IMR-90 (cell line): ENCODE results near the gene SMPDL3A. TPM values are rescaled to one million over a fixed set of nuclear protein-coding genes. Genes with fewer than 3 reads are reported as not detected.
"Not testable (repeated sequence)": the region's sequence is repeated elsewhere in the genome, so short reads cannot be mapped to it uniquely, and the experiment has no call there.

Experiments used
- ATAC-seq: fragments of 200-7000 bp; cut with Tn5 transposase; 2 replicates; pipeline ENCODE4 v1.9.1; 2020; ENCODE audit warnings: low read depth, mild to moderate bottlenecking, moderate library complexity
- BruUV-seq: library from RNA; stranded (reverse); fragments of 400-500 nt; replicated peaks from 2 replicates; lab custom pipeline; 2021; lab: Mats Ljungman, UMichigan
- CTCF ChIA-PET: fragments of 300-600 bp; formaldehyde crosslinking; extraction: SDS; loops from one replicate; lab custom pipeline; 2021; ENCODE audit warnings: antibody characterized with exemption; lab: Yijun Ruan, JAX
- POLR2A ChIA-PET: fragments of 300-600 bp; sonication (Branson Sonifier 250); formaldehyde crosslinking; loops from one replicate; lab custom pipeline; 2022; ENCODE audit warnings: antibody characterized with exemption; ENCODE audit not compliant: unreplicated experiment; lab: Charles Lee
- DNase-seq: peaks from one replicate; pipeline ENCODE4 v3.0.0; 2013
- H2AFZ ChIP-seq: replicated peaks from 2 replicates; pipeline ENCODE3; 2013; ENCODE audit warnings: low read length, mild to moderate bottlenecking; ENCODE audit not compliant: poor library complexity
- H2AK5ac ChIP-seq: 2 replicates; pipeline ENCODE4 v1.6.1; 2013; ENCODE audit warnings: low read depth, low read length, inconsistent platforms
- H2AK9ac ChIP-seq: replicated peaks from 2 replicates; pipeline ENCODE3; 2013; ENCODE audit warnings: mild to moderate bottlenecking, low read depth, low read length, moderate library complexity; ENCODE audit not compliant: poor library complexity
- H2BK120ac ChIP-seq: 2 replicates; pipeline ENCODE4 v1.6.1; 2013; ENCODE audit warnings: low read depth, low read length, inconsistent platforms
- H2BK15ac ChIP-seq: 3 replicates; pipeline ENCODE4 v1.6.1; 2013; ENCODE audit warnings: low read depth, low read length, inconsistent platforms
- H2BK20ac ChIP-seq: 2 replicates; pipeline ENCODE4 v1.6.1; 2013; ENCODE audit warnings: low read depth, mild to moderate bottlenecking, inconsistent platforms, low read length, moderate library complexity
- H2BK5ac ChIP-seq: 2 replicates; pipeline ENCODE4 v1.6.1; 2013; ENCODE audit warnings: mild to moderate bottlenecking, low read depth, low read length, inconsistent platforms; ENCODE audit not compliant: poor library complexity, severe bottlenecking
- H3K14ac ChIP-seq: replicated peaks from 2 replicates; pipeline ENCODE4 v1.6.1; 2013; ENCODE audit warnings: low read depth, low read length, inconsistent platforms
- H3K18ac ChIP-seq: 2 replicates; pipeline ENCODE4 v1.6.1; 2013; ENCODE audit warnings: low read depth, low read length, control low read depth
- H3K23ac ChIP-seq: 2 replicates; pipeline ENCODE4 v1.6.1; 2013; ENCODE audit warnings: low read depth, low read length, inconsistent platforms
- H3K27ac ChIP-seq: 2 replicates; pipeline ENCODE4 v1.5.1; 2013; ENCODE audit warnings: mild to moderate bottlenecking, control low read depth, low read length; ENCODE audit not compliant: insufficient read depth
- H3K27me3 ChIP-seq: 2 replicates; pipeline ENCODE4 v1.6.1; 2013; ENCODE audit warnings: low read length; ENCODE audit not compliant: control insufficient read depth, insufficient read depth
- H3K36me3 ChIP-seq: 2 replicates; pipeline ENCODE4 v1.6.1; 2013; ENCODE audit warnings: low read length, mixed read lengths; ENCODE audit not compliant: control insufficient read depth, insufficient read depth
- H3K4ac ChIP-seq: 2 replicates; pipeline ENCODE4 v1.6.1; 2013; ENCODE audit warnings: low read depth, low read length, inconsistent platforms
- H3K4me1 ChIP-seq: 2 replicates; pipeline ENCODE4 v1.6.1; 2013; ENCODE audit warnings: low read length, mixed read lengths; ENCODE audit not compliant: control insufficient read depth, insufficient read depth
- H3K4me2 ChIP-seq: 2 replicates; pipeline ENCODE4 v1.6.1; 2013; ENCODE audit warnings: low read depth, mild to moderate bottlenecking, control low read depth, low read length, moderate library complexity
- H3K4me3 ChIP-seq: 2 replicates; pipeline ENCODE4 v1.5.1; 2013; ENCODE audit warnings: low read depth, mild to moderate bottlenecking, control low read depth, low read length, moderate library complexity; ENCODE audit not compliant: insufficient read depth
- H3K56ac ChIP-seq: 2 replicates; pipeline ENCODE4 v1.6.1; 2013; ENCODE audit warnings: low read length, inconsistent platforms; ENCODE audit not compliant: insufficient read depth; ENCODE audit errors: extremely low read depth
- H3K79me1 ChIP-seq, 2 experiments: 2 replicates each; pipeline ENCODE4 v1.6.1; 2013; ENCODE audit warnings: low read length in 2 of 2, inconsistent platforms in 1 of 2, low read depth in 1 of 2
- H3K9ac ChIP-seq: 2 replicates; pipeline ENCODE4 v1.6.1; 2013; ENCODE audit warnings: low read depth, low read length, control low read depth
- H3K9me1 ChIP-seq: 2 replicates; pipeline ENCODE4 v1.6.1; 2013; ENCODE audit warnings: low read length, inconsistent platforms; ENCODE audit not compliant: insufficient read depth
- H3K9me3 ChIP-seq: 2 replicates; pipeline ENCODE4 v1.6.1; 2013; ENCODE audit warnings: low read length; ENCODE audit not compliant: control insufficient read depth, insufficient read depth
- H4K20me1 ChIP-seq: 2 replicates; pipeline ENCODE4 v1.6.1; 2013; ENCODE audit warnings: low read length, inconsistent platforms; ENCODE audit not compliant: insufficient read depth
- H4K5ac ChIP-seq: 2 replicates; pipeline ENCODE4 v1.6.1; 2013; ENCODE audit warnings: mild to moderate bottlenecking, low read depth, low read length, control low read depth
- H4K8ac ChIP-seq, 2 experiments: 2 replicates each; pipeline ENCODE4 v1.6.1; 2013; ENCODE audit warnings: low read depth in 2 of 2, low read length in 2 of 2, control low read depth in 1 of 2, inconsistent platforms in 1 of 2
- H4K91ac ChIP-seq: 2 replicates; pipeline ENCODE4 v1.6.1; 2013; ENCODE audit warnings: low read depth, low read length, inconsistent platforms; ENCODE audit not compliant: insufficient read depth
- CEBPB ChIP-seq: IDR thresholded peaks from 2 replicates; pipeline ENCODE4 v1.6.1; 2012; ENCODE audit warnings: low read depth, low read length, improper control_type of control experiment
- FOS ChIP-seq: fragments of 150-350 bp; IDR thresholded peaks from 2 replicates; pipeline ENCODE4 v1.6.1; 2016; ENCODE audit warnings: low read depth, low read length
- NFE2L2 ChIP-seq: fragments of 150-350 bp; IDR thresholded peaks from 2 replicates; pipeline ENCODE4 v1.6.1; 2016; ENCODE audit warnings: low read depth, mild to moderate bottlenecking, low read length
- RAD21 ChIP-seq: IDR thresholded peaks from 2 replicates; pipeline ENCODE4 v1.6.1; 2012; ENCODE audit warnings: low read length, improper control_type of control experiment
- RCOR1 ChIP-seq: IDR thresholded peaks from 2 replicates; pipeline ENCODE4 v1.6.1; 2012; ENCODE audit warnings: mild to moderate bottlenecking, low read length, improper control_type of control experiment; ENCODE audit not compliant: insufficient replicate concordance
- WGBS, 2 experiments: methylation state at CpG; one replicate each; pipeline versions ENCODE4 v1.1.5 to v1.1.7; 2013; ENCODE audit warnings: missing lambda C conversion rate in 2 of 2; ENCODE audit not compliant: insufficient read length in 1 of 2; ENCODE audit errors: extremely low coverage in 2 of 2; 5-methylcytosine and 5-hydroxymethylcytosine counted together
- dilution Hi-C: fragments of 300-500 bp; cut with HindIII; formaldehyde crosslinking; loops from one replicate; pipeline ENCODE4 v1.14.3; 2018; ENCODE audit warnings: low sequenced_read_pairs; ENCODE audit not compliant: unreplicated experiment
- in situ Hi-C: fragments of 300-500 bp; cut with MboI; formaldehyde crosslinking; loops from 3 replicates; pipeline ENCODE4 v1.14.3; 2019; ENCODE audit warnings: low sequenced_read_pairs, inconsistent platforms, mixed read lengths
- intact Hi-C: fragments of 100-400 bp; cut with micrococcal nuclease; formaldehyde crosslinking; loops from 2 replicates; pipeline ENCODE4 v1.10.0; 2022
- polyA plus RNA-seq, 3 experiments: library from polyadenylated mRNA; depleted of rRNA; stranded (reverse); fragments of >200 nt; gene quantifications; 2 replicates each; pipeline ENCODE4 v1.2.3, GENCODE V29; 2012; ENCODE audit warnings: low replicate concordance in 1 of 3
- total RNA-seq: library from RNA; depleted of rRNA; stranded (reverse); fragments of >200 nt; gene quantifications from 2 replicates; pipeline ENCODE4 v1.2.3, GENCODE V29; 2012
- TF ChIP-seq, protein P1 (sequence below): fragments of 150-350 bp; IDR thresholded peaks from 2 replicates; pipeline ENCODE4 v1.6.1; 2016; ENCODE audit warnings: low read depth, mild to moderate bottlenecking, low read length, moderate library complexity, borderline replicate concordance

The SMPDL3A gene
- total and polyA plus RNA-seq, 2 of the 4 experiments (the other 2 are of a cell fraction): 9.9 to 14.2 TPM

DNA sequence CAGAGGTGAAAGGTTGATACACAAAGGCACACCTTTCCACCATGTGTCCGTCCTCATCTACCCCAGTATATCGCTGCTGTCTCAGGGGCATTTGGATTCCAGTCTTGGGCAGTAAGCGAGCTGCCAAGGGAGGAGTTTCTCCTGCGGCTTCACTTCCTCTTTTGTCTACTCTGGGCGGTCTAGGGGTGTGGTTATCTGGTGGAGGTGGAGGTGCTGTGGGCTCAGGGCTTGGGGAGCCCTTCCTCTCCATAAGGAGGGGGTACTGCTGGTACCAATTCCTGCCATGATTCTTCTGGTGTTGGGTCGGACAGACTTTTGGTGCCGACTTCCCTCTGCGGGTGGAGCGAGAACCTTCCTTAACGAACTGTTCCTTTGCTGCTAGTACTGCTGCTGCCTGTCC, 41.5 kb upstream of the SMPDL3A start:
- no peak overlapping the region for H3K18ac ChIP-seq
- TF ChIP-seq FOS: no peak
- TF ChIP-seq, protein P1, sequence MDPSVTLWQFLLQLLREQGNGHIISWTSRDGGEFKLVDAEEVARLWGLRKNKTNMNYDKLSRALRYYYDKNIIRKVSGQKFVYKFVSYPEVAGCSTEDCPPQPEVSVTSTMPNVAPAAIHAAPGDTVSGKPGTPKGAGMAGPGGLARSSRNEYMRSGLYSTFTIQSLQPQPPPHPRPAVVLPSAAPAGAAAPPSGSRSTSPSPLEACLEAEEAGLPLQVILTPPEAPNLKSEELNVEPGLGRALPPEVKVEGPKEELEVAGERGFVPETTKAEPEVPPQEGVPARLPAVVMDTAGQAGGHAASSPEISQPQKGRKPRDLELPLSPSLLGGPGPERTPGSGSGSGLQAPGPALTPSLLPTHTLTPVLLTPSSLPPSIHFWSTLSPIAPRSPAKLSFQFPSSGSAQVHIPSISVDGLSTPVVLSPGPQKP: no peak
- no peak for TF ChIP-seq RAD21
- no peak for TF ChIP-seq NFE2L2
- TF ChIP-seq CEBPB: no peak
- no peak for TF ChIP-seq RCOR1
- no peak overlapping the region for H3K4me3 ChIP-seq
- H4K8ac ChIP-seq: no peak overlapping the region
- H3K36me3 ChIP-seq: no peaks in the 10 kb centered on the region
- H2AK5ac ChIP-seq: no peak overlapping the region
- H3K14ac ChIP-seq: no peak overlapping the region
- ChIA-PET POLR2A (no interaction called here), CTCF (no interaction called here)
- H3K9me3 ChIP-seq: no peaks in the 10 kb centered on the region
- H4K20me1 ChIP-seq: no peaks in the 10 kb centered on the region
- no peak overlapping the region for H4K91ac ChIP-seq
- no peak overlapping the region for H2BK120ac ChIP-seq
- H3K27me3 ChIP-seq: peaks cover 7% of the 10 kb centered on the region
- intact Hi-C loops: no loop called here
- H2AK9ac ChIP-seq: no peak overlapping the region
- no peak overlapping the region for H3K27ac ChIP-seq
- no peak overlapping the region for H3K4me2 ChIP-seq
- no peak for ATAC-seq
- no TSS peak for BruUV-seq
- H4K5ac ChIP-seq: no peak overlapping the region
- H3K9me1 ChIP-seq: no peaks in the 10 kb centered on the region
- no peak overlapping the region for H2BK5ac ChIP-seq
- H2BK15ac ChIP-seq: no peak overlapping the region
- no peak overlapping the region for H3K4ac ChIP-seq
- H3K56ac ChIP-seq: no peak overlapping the region
- H3K79me1 ChIP-seq: no peaks in the 10 kb centered on the region
- no peak overlapping the region for H3K9ac ChIP-seq
- no peaks in the 10 kb centered on the region; the same call in 1 of the 2 replicates for H3K4me1 ChIP-seq
- no peak for DNase-seq
- WGBS, 2 experiments: no CpG with 5 or more reads among the region's 10 CpGs
- no peak overlapping the region for H2BK20ac ChIP-seq
- in situ Hi-C loops: no loop called here
- dilution Hi-C loops: no loop called here
- no peak overlapping the region for H2AFZ ChIP-seq
- no peak overlapping the region for H3K23ac ChIP-seq

GRCh38 chr6:122748945-122749344, 40.1 kb upstream of the SMPDL3A start:
- CTCF ChIA-PET: interaction anchor here (1.0 kb wide), 1 partner anchor 17 kb away, joined by 5 read pairs; no protein-coding TSS in a partner anchor
- BruUV-seq, H2AK5ac ChIP-seq: not testable (repeated sequence)

More at GRCh38 chr6:122748945-122749344, 40.1 kb upstream of the SMPDL3A start:
- H3K27me3 ChIP-seq, H3K18ac ChIP-seq, in situ Hi-C loops, H4K91ac ChIP-seq, intact Hi-C loops, dilution Hi-C loops, POLR2A ChIA-PET, DNase-seq, H3K9me1 ChIP-seq, H3K4me1 ChIP-seq, H4K5ac ChIP-seq, H2BK120ac ChIP-seq, H3K4me2 ChIP-seq, H2AFZ ChIP-seq, H3K56ac ChIP-seq, H2BK5ac ChIP-seq, H3K27ac ChIP-seq, H3K4ac ChIP-seq, ATAC-seq, H3K23ac ChIP-seq, H2AK9ac ChIP-seq, H3K9ac ChIP-seq, H3K9me3 ChIP-seq, H2BK15ac ChIP-seq, H3K4me3 ChIP-seq, H3K36me3 ChIP-seq, H4K20me1 ChIP-seq, H3K79me1 ChIP-seq, H2BK20ac ChIP-seq, H4K8ac ChIP-seq, H3K14ac ChIP-seq: not testable (repeated sequence)
- no CpG with 5 or more reads among the region's 5 CpGs for WGBS, 2 experiments
